ENCODE measurements around the gene BTBD3.

DNA sequence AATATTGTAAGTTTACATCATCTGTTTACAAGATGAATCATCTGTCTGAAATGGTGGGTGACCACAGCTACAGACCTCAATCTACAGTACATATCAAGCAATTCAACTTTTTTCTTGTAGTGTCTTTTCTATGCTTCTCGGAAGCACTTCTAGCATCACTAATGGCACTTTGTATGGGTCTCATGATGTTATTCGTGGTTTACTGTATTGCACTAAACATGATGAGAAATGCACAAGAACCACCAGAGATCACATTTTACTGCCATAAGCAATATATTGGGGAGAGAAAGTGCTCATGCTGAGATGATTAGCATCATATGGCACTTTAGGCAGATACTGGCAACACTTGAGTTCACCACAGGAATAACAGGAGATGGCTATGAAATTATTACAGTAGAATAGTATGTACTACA, 15.4 kb upstream of the BTBD3 start:
- TF ChIP-seq, protein P1, sequence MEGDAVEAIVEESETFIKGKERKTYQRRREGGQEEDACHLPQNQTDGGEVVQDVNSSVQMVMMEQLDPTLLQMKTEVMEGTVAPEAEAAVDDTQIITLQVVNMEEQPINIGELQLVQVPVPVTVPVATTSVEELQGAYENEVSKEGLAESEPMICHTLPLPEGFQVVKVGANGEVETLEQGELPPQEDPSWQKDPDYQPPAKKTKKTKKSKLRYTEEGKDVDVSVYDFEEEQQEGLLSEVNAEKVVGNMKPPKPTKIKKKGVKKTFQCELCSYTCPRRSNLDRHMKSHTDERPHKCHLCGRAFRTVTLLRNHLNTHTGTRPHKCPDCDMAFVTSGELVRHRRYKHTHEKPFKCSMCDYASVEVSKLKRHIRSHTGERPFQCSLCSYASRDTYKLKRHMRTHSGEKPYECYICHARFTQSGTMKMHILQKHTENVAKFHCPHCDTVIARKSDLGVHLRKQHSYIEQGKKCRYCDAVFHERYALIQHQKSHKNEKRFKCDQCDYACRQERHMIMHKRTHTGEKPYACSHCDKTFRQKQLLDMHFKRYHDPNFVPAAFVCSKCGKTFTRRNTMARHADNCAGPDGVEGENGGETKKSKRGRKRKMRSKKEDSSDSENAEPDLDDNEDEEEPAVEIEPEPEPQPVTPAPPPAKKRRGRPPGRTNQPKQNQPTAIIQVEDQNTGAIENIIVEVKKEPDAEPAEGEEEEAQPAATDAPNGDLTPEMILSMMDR (IDR thresholded peaks at IDR 0.05): no peak
- TF ChIP-seq EP300 (IDR thresholded peaks at IDR 0.05) (no peak), POLR2A (IDR thresholded peaks at IDR 0.05) (no peak), POLR2AphosphoS5 (IDR thresholded peaks at IDR 0.05) (no peak)
